HG03095 (cell line): ENCODE results near the gene SLC35F1.
"Not testable (repeated sequence)": the region's sequence is repeated elsewhere in the genome, so short reads cannot be mapped to it uniquely, and the experiment has no call there.

Source experiments
- ATAC-seq: cut with Tn5 transposase; IDR thresholded peaks from one replicate; pipeline ENCODE4 v1.9.1; 2021; ENCODE audit warnings: moderate library complexity; ENCODE audit not compliant: unreplicated experiment

The SLC35F1 gene

DNA sequence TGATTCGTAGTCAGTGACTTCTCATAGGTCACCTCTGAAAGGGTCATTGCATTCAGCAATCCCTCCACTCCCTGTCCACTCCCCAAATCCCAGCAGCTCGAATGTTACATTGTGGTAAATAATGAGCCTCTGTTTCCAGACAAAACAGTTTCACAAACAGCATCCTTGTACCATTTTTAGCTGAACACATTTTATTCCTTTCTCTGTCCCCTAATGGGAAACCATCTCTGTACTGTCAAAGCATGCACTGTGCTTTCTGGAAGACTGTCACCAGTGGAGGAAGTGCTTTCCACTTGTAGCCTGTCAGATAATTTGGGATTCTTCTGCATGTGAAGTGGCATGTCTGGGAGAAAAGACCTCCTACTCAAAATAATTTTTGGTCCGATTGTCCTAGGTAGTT lies 82.0 kb downstream of the SLC35F1 start:
- no peak for ATAC-seq

DNA sequence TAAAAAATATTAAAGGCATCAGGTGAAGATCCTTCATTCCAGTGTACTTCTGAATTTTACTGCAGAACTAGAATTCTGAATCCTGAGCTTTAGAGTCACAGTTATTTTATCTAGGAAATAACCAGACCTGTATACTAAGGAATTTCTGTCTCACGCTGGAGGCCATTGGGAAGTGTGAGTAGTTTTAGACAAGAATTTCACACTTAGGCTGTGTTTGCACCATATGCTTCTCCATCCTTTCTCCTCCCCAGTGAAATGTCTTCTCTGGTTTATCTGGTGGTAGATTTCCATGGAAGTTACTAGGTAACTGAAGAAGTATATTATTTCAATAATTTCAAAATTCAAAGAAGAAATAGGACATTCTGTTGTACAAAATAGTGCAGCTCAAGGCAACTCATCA lies 83.1 kb downstream of the SLC35F1 start:
- no peak for ATAC-seq

DNA sequence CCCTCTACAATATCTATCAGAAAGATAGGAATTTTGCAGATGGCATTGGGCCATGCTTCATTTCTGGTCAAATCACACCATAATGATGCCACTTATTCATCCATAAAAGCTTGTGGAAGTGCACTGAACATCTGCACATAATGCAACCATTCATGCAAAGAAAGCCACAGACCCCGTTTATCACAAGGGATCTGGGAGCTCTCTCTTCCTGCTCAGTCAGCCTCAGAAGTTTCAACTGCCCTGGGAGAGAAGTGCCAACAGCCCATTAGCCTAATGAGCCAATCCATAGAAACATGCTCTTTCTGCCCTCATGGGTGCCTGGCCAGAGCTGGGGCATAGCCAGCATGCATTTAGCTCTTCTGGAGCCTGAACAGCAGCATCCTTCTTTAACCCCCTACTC lies 85.8 kb downstream of the SLC35F1 start:
- ATAC-seq, result no peak

DNA sequence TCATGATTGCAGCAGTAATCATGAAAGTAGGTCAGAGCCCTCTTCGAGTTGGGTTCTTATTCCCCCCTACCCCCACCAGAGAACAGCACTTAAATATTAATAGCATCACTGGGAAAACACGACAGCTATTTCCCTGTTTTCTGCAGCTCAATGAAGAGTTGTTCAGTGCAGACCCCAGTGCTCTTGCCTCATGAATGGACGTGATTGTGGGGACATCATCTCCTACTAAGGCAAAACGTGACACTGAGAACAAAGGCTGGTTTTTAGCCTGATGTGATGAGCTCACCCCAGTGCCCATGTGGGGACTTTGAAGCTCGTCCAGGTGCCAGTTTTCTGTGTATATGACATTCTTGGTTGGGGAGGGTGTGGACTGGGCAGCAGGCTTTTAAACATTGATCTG lies 105.9 kb downstream of the SLC35F1 start:
- no peak for ATAC-seq

DNA sequence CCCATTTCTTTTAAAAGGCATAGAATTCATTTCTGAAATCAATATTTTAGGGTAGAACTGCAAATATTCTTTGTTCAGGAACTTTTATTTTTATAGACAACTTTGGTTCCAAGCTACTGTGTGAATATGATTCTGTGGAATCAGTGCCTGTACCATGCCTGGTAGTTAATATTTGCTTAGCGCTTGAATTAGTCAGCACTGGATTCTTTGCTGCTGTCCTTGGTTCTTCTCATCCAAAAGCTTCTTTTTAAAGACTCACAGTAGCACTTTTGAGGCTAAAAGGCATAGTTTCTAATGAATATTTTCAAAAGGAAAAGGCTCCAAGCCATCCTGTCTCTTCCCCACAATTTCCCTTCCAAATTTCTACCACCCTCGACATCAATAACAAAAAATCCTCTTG lies 109.5 kb downstream of the SLC35F1 start:
- ATAC-seq, result no peak

DNA sequence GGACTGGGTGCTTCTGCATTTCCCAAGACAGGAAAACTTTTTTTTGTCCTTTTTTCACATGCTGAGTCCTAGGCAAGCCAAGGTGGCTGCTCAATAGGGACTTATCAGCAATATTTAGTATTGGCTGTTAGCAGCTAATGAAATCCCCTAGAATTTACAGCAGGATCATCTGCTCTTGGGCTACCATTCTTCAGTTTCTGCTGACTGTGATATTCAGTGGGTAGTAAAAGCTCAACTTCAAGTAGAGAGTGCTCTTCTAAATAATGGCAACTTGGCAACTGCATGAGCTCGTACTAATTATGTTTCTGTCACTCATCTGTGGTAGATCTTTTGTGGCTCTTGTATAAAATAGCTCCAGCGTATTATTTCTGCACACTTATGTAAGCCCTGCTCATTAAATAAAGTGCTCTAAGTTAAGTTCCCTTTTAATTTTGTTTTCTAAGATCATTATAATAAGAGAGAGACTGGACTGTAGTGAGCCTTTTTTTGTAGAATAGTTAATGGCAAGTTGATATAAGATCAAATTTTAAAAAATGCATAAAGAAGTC lies 110.3 kb downstream of the SLC35F1 start:
- no peak for ATAC-seq

DNA sequence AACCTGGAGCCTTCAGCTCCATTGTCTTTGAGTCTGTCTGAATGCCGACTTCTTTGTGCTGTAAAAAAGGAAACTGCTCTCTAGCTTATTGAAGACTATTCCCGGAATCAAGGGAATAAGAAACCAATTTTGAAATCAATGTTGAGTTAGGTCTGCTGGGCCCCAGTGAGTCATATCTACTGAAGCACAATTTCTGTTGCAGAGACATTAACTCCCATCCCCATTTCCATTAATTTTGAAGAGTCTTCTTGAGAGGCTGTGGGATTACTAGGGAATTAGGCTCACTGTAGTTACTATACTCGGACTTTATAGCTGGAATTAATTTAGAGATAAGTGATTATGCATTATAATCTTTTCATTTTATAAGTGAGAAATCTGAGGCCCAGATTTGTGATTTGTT lies 116.7 kb downstream of the SLC35F1 start:
- no peak for ATAC-seq

DNA sequence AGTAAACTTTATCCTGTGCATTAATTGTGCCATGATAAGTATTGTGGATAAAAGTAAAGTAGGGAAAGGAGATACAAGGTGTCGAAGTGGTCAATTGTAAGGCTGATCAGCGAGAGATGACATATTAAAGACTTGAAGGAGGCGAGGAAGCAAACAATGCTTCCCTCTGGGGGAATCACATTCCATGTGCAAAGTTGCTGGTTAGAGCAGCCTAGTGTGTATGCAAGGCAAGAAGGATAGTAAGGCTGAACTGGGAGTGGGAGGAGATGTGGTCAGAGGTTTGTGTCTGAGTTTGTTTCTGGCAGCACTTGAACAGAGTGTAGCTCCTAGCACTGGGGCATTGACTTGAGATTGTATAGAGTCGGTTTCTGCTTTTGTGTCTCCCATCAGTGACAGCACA lies 122.9 kb downstream of the SLC35F1 start:
- ATAC-seq, result no peak

DNA sequence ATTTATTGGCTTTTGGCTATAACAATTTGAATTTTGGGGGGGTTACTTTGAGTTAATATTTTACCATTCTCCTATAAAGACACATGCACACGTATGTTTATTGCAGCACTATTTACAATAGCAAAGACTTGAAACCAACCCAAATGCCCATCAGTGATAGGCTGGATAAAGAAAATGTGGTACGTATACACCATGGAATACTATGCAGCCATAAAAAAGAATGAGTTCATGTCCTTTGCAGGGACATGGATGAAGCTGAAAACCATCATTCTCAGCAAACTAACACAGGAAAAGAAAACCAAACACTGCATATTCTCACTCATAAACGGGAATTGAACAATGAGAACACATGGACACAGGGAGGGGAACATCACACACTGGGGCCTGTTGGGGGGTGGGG lies 130.4 kb downstream of the SLC35F1 start:
- not testable (repeated sequence) for ATAC-seq

DNA sequence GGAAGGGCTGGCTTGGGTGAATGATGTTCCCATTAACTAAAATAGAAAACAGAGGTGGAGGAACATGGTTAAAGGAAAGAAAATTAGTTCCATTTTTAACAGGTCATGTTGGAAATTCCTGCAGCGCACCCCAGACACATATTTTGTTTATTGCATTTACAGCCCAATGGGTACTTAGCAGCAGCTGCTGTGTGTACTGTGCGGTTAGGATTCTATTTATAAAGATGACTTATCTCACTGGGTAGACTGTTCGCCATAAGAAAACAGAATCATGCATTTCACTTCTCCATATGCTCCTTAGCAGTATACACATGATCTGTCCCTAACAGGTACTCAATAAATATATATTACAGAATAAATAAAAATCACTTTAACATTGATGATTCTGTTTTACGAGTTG lies 135.8 kb downstream of the SLC35F1 start:
- no peak for ATAC-seq

DNA sequence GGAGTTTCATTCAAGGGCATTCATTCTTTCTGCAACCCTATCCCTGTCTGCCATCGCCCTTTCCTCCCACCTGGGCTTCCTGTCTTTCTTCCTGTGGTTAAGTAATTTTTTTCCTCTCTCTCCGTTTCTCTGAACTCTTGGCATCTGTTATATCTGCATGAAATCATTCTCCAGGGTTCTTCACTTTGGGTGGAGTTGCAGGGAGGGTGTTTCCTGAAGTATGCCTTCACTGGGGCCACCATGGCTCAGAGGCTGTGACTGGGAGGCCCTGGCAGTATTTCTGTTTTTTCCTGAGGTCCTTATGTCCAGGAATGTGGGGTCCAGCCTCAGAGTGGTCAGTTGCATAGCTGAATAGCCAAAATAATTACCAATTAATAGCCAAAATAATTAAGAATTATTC lies 137.2 kb downstream of the SLC35F1 start:
- ATAC-seq, result no peak

DNA sequence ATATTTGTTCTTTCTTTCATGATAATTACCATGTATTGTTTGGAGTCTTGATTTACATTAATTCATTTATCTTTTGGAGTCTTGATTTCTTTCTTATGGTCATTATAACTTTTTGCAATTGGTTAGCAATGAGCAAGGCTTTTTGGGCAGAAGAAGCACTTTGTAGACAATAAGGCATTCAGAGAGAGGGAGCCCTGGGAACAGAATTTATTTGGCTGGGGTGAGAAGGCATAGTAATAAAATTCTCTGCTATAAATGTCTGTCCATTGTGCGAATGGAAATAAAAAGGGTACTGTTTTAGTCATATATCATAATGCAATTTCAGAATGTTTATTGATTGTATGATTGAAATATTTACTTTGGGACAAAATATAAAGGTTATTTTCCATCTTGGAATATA lies 147.0 kb downstream of the SLC35F1 start:
- no peak for ATAC-seq

DNA sequence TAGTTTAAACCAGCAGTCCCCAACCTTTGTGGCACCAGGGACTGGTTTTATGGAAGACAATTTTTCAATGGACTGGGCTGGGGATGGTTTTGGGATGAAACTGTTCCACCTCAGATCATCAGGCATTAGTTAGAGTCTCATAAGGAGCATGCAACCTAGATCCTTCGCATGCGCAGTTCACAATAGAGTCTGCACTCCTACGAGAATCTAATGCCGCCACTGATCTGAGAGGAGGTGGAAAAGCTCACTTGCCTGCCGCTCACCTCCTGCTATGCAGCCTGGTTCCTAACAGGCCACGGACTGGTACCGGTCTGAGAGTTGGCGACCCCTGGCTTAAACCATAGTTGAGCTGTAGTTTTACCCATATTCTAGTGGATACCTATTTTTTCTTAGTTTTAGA lies 154.6 kb downstream of the SLC35F1 start:
- no peak for ATAC-seq

DNA sequence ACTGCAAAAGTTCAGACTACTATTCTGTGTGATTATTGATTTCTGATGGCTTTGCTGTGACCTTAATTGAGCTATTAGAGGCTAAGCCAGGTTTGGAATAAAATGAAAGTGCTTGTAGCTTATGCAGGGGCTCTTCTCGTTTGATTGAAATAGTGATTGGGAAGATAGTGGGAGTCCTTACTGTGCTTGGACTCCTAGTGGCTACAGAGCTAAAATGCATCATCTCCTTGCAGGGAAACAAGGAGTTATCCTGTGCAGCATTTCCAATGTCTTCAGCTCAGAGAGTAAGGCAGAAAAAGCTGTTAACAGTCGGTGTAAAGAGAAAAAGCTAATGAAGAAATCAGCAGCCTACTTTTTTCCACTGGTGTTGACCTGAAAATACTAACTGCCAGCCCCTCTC lies 173.5 kb downstream of the SLC35F1 start:
- no peak for ATAC-seq

DNA sequence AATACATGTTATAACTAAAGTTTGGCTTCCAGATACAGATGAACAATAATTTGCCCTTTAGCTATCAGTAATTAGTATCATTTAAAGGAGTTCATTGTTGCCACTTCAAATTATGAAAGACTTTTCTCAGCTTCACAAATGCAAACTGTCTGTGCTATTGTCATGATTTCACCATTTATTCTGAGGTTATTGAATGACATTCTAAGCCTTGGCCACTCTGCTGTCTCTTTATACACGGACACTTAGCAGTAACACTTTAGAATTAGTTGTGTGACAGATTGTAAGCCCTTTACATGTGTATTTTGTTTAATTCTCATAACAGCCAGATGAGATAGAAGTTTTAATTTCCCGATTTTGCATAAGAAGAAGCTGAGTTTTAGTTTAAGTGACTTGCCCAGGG lies 176.6 kb downstream of the SLC35F1 start:
- no peak for ATAC-seq

DNA sequence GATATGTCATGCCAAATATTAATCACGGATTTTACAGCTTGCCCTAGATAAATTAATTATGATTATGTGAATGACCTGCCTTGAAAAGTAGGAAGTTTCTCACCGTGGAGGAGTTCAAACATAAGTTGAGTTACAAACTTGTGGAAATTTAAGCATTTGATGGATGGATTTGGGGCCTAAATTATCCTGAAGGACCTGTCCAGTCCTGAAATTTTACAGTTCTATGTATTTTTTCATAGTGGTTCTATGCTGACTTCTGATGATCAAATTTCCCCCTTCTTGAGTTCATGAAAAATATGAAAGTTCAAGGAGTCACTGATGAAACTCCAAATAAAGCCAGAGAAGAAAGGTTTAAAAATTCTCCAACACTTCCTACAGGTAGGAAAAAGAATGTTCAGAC lies 178.6 kb downstream of the SLC35F1 start:
- no peak for ATAC-seq

DNA sequence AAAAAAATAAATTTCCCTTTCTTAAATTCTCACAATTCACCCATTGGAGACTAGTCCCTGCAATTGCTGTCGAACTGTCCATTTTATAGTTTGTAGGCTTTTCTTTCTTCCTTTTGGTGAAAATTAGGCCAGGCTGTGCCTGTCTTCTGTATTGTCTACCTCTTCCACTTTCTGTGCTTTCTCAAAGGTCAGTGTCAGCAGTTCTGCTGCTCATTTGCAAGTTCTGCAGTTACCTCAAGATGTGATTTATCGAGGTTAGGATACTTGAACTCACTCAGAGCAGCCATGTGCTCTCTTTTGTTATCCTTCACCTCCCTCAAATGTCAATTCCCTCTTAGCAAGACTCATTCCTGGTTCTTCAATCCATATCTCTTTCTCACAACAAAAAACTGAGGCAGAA lies 179.1 kb downstream of the SLC35F1 start:
- no peak for ATAC-seq

DNA sequence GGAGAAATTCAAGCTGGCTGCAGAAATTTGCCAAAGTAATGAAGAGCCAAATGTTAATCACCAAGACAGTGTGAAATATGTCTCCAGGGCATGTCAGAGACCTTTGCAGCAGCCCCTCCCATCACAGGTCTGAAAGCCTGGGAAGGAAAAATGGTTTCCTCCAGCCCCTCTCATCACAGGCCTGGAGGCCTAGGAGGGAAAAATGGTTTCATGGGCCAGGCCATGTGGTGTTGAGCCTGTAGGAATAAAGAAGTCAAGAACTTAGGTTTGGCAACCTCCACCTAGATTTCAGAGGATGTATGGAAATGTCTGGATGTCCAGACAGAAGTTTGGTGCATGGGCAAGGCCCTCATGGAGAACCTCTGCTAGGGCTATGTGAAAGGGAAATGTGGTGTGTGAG lies 185.0 kb downstream of the SLC35F1 start:
- no peak for ATAC-seq

DNA sequence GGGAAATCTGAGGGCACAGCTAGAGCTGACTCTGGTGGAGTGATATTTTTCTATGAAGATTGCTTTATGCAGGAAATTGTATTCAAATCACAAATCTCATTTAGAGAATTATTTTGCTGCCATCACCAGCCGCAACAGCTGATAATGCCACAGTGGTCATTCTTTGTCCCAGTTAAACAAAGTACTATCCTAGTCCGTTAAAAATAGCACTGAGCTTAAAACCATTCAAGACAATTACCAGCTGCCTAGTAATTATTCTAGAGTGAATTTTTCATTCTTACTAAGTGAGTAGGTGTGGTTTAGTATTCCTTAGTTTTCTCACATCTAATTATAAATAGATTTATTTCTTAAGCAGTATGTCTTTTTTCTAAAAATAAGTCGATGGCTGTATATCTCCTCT lies 190.5 kb downstream of the SLC35F1 start:
- no peak for ATAC-seq

DNA sequence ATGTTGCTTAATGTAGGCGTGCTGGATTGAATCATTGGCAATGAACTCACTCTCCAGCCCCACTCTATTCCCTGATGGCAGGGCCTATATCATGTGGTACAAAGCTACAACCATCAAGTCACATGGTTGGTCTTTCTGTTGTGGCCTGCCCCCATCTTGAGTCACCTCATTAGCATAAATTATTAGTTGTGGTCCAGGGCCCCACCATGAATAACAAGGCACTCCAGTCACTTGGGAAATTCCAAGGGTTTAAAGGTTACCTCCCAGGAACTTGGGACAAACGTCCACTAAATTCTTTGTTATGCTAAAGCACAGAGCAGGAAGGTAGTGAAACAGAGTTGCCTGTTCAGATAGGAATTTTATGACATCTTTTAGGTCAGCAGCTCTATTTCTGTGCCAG lies 193.7 kb downstream of the SLC35F1 start:
- ATAC-seq, result no peak

DNA sequence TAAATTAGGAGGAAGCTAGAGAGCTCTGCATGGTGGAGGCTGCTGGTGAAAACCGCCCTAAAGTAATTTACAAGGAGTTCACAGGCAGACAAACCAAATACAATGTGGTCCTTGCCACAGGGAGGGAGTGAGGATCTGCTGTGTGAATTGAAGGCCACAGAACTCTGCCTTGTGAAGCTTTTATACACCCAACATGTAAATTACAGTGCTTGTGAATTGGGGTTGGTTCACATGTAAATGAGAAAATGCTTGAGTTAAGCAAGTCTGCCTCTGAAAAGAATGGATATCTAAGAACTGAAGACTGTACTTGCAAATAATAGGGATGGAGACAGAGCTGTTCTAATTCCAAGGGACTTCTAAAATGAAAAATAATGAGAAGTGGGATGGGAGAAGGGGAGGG lies 194.2 kb downstream of the SLC35F1 start:
- ATAC-seq, result no peak

DNA sequence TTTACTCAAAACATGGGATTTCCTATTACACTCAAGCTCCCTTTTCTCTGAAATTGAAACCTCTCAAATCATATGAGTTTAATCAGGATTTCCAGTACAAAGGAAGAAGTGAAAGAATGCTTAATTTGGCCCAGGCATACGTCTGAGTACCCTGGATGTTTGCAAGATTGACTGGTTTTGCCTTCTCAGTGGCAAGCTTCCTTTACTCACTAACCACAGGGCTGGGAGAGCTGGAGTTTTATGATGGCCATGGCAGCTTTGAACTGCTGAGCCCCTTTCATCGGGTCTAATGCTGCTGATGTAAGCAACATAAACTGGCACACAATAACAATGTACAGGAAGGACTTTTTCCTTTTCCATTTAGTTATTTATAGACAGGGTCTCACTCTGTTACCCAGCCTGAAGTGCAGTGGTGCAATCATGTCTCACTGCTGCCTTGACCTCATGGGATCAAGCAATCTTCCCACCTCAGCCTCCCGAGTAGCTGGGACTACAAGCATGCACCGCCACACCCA lies 194.8 kb downstream of the SLC35F1 start:
- no peak for ATAC-seq

DNA sequence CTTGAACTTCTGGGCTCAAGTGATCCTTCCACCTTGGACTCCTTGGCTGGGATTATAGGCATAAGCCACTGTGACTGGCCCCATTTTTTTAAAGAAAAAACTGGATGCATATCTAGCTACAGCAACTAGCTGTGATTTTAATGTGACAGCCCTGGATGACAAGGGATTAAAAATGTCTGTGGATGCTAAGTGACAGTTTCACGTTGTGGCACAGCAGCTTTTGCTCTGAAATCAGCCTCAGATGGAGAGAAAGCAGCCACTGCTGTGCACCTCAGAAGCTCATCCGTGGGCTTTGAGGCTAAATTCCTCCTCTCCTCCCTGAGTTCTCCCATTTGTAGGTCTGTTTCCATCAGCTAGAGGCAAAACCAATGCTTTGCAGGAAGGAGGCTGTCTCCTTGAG lies 195.3 kb downstream of the SLC35F1 start:
- ATAC-seq, result no peak
